Dermis microvascular lymphatic vessel endothelial cell (primary cell): ENCODE measurements around the gene TANGO6. TPM values are rescaled to one million over a fixed set of nuclear protein-coding genes. Genes with fewer than 3 reads are reported as not detected.

ENCODE experiments used
- total RNA-seq: library from RNA; depleted of rRNA; stranded (reverse); fragments of >200 nt; gene quantifications from 2 replicates; pipeline ENCODE4 v1.2.1, GENCODE V29; 2014

TANGO6 gene
- total RNA-seq, 1 donor from 2014 or later: 15.1 TPM

Other genes starting within 250 kb of the TANGO6 start
- gene CDH3, start 198.2 kb upstream of the TANGO6 start, total RNA-seq: under 0.01 TPM in 1 of 2 replicates, not detected in the other
- gene CDH1, start 106.2 kb upstream of the TANGO6 start, total RNA-seq: not detected in 2 replicates